Right ventricle myocardium inferior (tissue), 1 donor: ENCODE results near the gene CRACR2A. TPM values are rescaled to one million over a fixed set of nuclear protein-coding genes. Genes with fewer than 3 reads are reported as not detected.

ENCODE experiments used
- total RNA-seq: library from RNA; stranded (reverse); fragmentation: NEBNext Ultra II Directional; extraction: Animal tissue kit (Norgen Biotek cat#: 25700); gene quantifications from one replicate; pipeline ENCODE4 v1.2.1, GENCODE V29; 2021
- donor health status: DM: no; HTN: yes; CAD: no; lungs with severe emphysema.

Gene CRACR2A
- total RNA-seq, 1 donor from 2014 or later, result 4.5 TPM

Other genes starting within 250 kb of the CRACR2A start
- 5.5 TPM for gene PARP11, start 120.3 kb upstream of the CRACR2A start, total RNA-seq